Tibial nerve (tissue), 4 donors: Measurements from ENCODE around the gene IP6K3.

Experiments
- CTCF ChIP-seq, 5 experiments: fragments of 200-600 bp in 3 of 5; fragments of 450-650 bp in 2 of 5; sonication (generic) in 3 of 5; IDR thresholded peaks; one replicate each; pipeline ENCODE4 v1.5.1; 2016 to 2019; ENCODE audit warnings: antibody characterized with exemption in 5 of 5, mild to moderate bottlenecking in 3 of 5, moderate library complexity in 2 of 5
- EP300 ChIP-seq, 2 donors: sonication (generic); formaldehyde crosslinking; IDR thresholded peaks; one replicate each; pipeline ENCODE4 v1.6.1; 2017; ENCODE audit warnings: antibody characterized with exemption in 2 of 2, mild to moderate bottlenecking in 1 of 2
- POLR2A ChIP-seq, 2 donors: fragments of 450-650 bp; IDR thresholded peaks; one replicate each; pipeline ENCODE4 v1.6.1; 2017; ENCODE audit warnings: antibody characterized with exemption in 2 of 2, mild to moderate bottlenecking in 2 of 2, moderate library complexity in 2 of 2

- TF ChIP-seq CTCF (IDR thresholded peaks at IDR 0.05) (no peak), POLR2A (IDR thresholded peaks at IDR 0.05) (no peak), EP300 (IDR thresholded peaks at IDR 0.05) (no peak)
Observed at GRCh38 chr6:33728438-33728837, 18.3 kb downstream of the IP6K3 start.
